ENCODE results near the gene GATA5.

DNA sequence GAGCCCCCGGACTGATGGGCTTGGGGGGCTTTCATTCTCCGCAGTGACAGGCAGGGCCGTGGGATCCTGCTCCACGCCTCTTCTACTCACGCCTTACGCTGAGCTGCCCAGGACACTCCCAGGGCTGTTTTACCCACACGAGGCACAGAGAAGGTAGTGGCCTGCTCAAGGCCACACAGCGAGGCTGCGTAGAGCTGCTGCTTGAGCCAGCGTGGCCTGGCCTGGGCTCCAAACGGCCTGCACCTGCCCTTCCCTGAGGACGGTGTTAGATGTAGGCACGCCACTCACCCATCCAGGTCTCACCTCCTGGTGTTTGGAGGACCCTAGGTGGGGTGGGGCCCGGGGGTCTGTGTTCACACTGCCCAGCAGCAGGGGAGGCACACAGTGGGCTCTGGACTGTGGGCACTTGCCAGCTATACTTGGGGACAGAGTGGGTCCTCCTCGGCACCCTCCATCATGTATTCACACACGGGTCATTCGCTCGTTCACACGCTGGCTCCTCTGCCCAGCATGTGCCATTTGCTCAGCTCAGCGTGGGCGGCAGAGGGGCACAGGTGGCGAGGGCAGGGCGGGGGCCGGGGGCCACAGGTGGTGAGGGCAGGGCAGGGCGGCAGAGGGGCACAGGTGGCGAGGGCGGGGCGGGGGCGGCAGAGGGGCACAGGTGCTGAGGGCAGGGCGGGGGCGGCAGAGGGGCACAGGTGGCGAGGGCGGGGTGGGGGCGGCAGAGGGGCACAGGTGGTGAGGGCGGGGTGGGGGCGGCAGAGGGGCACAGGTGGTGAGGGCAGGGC lies 30.0 kb downstream of the GATA5 start:
- no peak for TF ChIP-seq GATA2 (IDR thresholded peaks at IDR 0.05; ENCODE audit: insufficient read depth, insufficient read length, low read depth, low read length)
- TF ChIP-seq, protein P1, sequence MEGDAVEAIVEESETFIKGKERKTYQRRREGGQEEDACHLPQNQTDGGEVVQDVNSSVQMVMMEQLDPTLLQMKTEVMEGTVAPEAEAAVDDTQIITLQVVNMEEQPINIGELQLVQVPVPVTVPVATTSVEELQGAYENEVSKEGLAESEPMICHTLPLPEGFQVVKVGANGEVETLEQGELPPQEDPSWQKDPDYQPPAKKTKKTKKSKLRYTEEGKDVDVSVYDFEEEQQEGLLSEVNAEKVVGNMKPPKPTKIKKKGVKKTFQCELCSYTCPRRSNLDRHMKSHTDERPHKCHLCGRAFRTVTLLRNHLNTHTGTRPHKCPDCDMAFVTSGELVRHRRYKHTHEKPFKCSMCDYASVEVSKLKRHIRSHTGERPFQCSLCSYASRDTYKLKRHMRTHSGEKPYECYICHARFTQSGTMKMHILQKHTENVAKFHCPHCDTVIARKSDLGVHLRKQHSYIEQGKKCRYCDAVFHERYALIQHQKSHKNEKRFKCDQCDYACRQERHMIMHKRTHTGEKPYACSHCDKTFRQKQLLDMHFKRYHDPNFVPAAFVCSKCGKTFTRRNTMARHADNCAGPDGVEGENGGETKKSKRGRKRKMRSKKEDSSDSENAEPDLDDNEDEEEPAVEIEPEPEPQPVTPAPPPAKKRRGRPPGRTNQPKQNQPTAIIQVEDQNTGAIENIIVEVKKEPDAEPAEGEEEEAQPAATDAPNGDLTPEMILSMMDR (IDR thresholded peaks at IDR 0.05; ENCODE audit: extremely low read depth in 1 of 2, insufficient read depth in 1 of 2, low read depth in 1 of 2, low read length in 2 of 2), result no peak
- TF ChIP-seq, protein P2, sequence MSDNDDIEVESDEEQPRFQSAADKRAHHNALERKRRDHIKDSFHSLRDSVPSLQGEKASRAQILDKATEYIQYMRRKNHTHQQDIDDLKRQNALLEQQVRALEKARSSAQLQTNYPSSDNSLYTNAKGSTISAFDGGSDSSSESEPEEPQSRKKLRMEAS (IDR thresholded peaks at IDR 0.05; ENCODE audit: insufficient read depth, insufficient read length), result no peak
- TF ChIP-seq POLR2A (IDR thresholded peaks at IDR 0.05; ENCODE audit: low read depth, low read length), result no peak
- no peak for TF ChIP-seq EZH2 (IDR thresholded peaks at IDR 0.05; ENCODE audit: borderline replicate concordance, low read depth, low read length, severe bottlenecking)
- TF ChIP-seq POLR2AphosphoS5 (IDR thresholded peaks at IDR 0.05; ENCODE audit: insufficient read depth, low read depth, low read length), result no peak
- no peak for TF ChIP-seq JUN (IDR thresholded peaks at IDR 0.05; ENCODE audit: borderline replicate concordance, insufficient read depth, insufficient read length, low read depth)

All from endothelial cell of umbilical vein (primary cell).